Karpas-422 (cell line): ENCODE data around the gene LARGE1. TPM values are rescaled to one million over a fixed set of nuclear protein-coding genes. Genes with fewer than 3 reads are reported as not detected.
A peak's percentile ranks its signal among the peaks of the same experiment; 100 is the strongest.

Experiments
- DNase-seq: peaks from one replicate; pipeline ENCODE4 v3.0.0-alpha.2; 2015
- H2AFZ ChIP-seq: fragments of 200-600 bp; sonication (generic); 2 replicates; pipeline ENCODE4 v1.6.1; 2014; ENCODE audit warnings: antibody characterized with exemption, low read length, mixed read lengths
- H3K27ac ChIP-seq: fragments of 200-600 bp; sonication (generic); 2 replicates; pipeline ENCODE4 v1.5.1; 2014; ENCODE audit warnings: mild to moderate bottlenecking, low read length, moderate library complexity
- H3K27me3 ChIP-seq: fragments of 200-600 bp; sonication (generic); 2 replicates; pipeline ENCODE4 v1.6.1; 2014; ENCODE audit warnings: low read length, mixed read lengths
- H3K36me3 ChIP-seq: fragments of 200-600 bp; sonication (generic); 2 replicates; pipeline ENCODE4 v1.6.1; 2014; ENCODE audit warnings: low read length, mixed read lengths; ENCODE audit not compliant: insufficient read depth
- H3K4me1 ChIP-seq: fragments of 200-600 bp; sonication (generic); 2 replicates; pipeline ENCODE4 v1.6.1; 2014; ENCODE audit warnings: mild to moderate bottlenecking, low read length, mixed read lengths
- H3K4me2 ChIP-seq: fragments of 200-600 bp; sonication (generic); 2 replicates; pipeline ENCODE4 v1.6.1; 2014; ENCODE audit warnings: low read length, low read depth, mild to moderate bottlenecking; ENCODE audit not compliant: poor library complexity, severe bottlenecking
- H3K4me3 ChIP-seq: fragments of 200-600 bp; sonication (generic); 2 replicates; pipeline ENCODE4 v1.5.1; 2014; ENCODE audit warnings: mild to moderate bottlenecking, antibody characterized with exemption, low read length, mixed read lengths
- H3K79me2 ChIP-seq: fragments of 200-600 bp; sonication (generic); 2 replicates; pipeline ENCODE4 v1.6.1; 2014; ENCODE audit warnings: mild to moderate bottlenecking, low read length, mixed read lengths
- H3K9ac ChIP-seq: fragments of 200-600 bp; sonication (generic); 2 replicates; pipeline ENCODE4 v1.6.0; 2014; ENCODE audit warnings: low read length
- H3K9me2 ChIP-seq: fragments of 200-600 bp; sonication (generic), shearing (Covaris generic); replicated peaks from 2 replicates; pipeline ENCODE4 v1.6.0; 2014; ENCODE audit warnings: mild to moderate bottlenecking, low read length, moderate library complexity; ENCODE audit not compliant: insufficient read depth
- H3K9me3 ChIP-seq: fragments of 300-700, 200-600 bp; sonication (generic); 2 replicates; pipeline ENCODE4 v1.6.1; 2014; ENCODE audit warnings: low read length, mixed read lengths
- H4K20me1 ChIP-seq: fragments of 200-600 bp; sonication (generic); 2 replicates; pipeline ENCODE4 v1.6.1; 2014; ENCODE audit warnings: mild to moderate bottlenecking, antibody characterized with exemption, low read length, low read depth; ENCODE audit not compliant: insufficient read depth
- total RNA-seq: library from RNA; depleted of rRNA; stranded (reverse); fragments of >200 nt; shearing (Covaris generic); gene quantifications from 2 replicates; pipeline ENCODE4 v1.2.3, GENCODE V29; 2014; ENCODE audit warnings: low replicate concordance

LARGE1 gene
- total RNA-seq, 1 experiment from 2014 or later, result 0.15 TPM

- H3K36me3 ChIP-seq, result no peaks in the 10 kb centered on the region
These were observed 45.0 kb downstream of the LARGE1 start for GRCh38 chr22:33875316-33875715.

GRCh38 chr22:33874206-33874605, 46.1 kb downstream of the LARGE1 start:
- Histone ChIP-seq H3K27me3 (no peaks in the 10 kb centered on the region), H3K79me2 (no peaks in the 10 kb centered on the region), H3K4me3 (no peak overlapping the region), H3K4me1 (no peaks in the 10 kb centered on the region), H4K20me1 (no peaks in the 10 kb centered on the region), H3K9ac (no peak overlapping the region), H2AFZ (no peak overlapping the region), H3K27ac (no peak overlapping the region), H3K36me3 (no peaks in the 10 kb centered on the region), H3K4me2 (no peak overlapping the region), H3K9me2 (no peaks in the 10 kb centered on the region), H3K9me3 (no peaks in the 10 kb centered on the region)
- DNase-seq, result no peak

More at GRCh38 chr22:33875316-33875715, 45.0 kb downstream of the LARGE1 start:
- Histone ChIP-seq H4K20me1 (no peaks in the 10 kb centered on the region), H3K27me3 (no peaks in the 10 kb centered on the region), H3K9ac (no peak overlapping the region), H3K4me3 (no peak overlapping the region), H2AFZ (no peak overlapping the region), H3K4me2 (no peak overlapping the region), H3K4me1 (no peaks in the 10 kb centered on the region), H3K27ac (no peak overlapping the region), H3K9me3 (no peaks in the 10 kb centered on the region), H3K9me2 (no peaks in the 10 kb centered on the region), H3K79me2 (no peaks in the 10 kb centered on the region)
- no peak for DNase-seq

- H4K20me1 ChIP-seq, result no peaks in the 10 kb centered on the region
- H3K9me3 ChIP-seq, result no peaks in the 10 kb centered on the region
- no peak overlapping the region for H3K9ac ChIP-seq
- no peaks in the 10 kb centered on the region for H3K4me1 ChIP-seq
- DNase-seq, result no peak
- H3K79me2 ChIP-seq, result no peaks in the 10 kb centered on the region
- H3K4me2 ChIP-seq, result no peak overlapping the region
- H3K27ac ChIP-seq, result no peak overlapping the region
- H3K4me3 ChIP-seq, result no peak overlapping the region
- H3K9me2 ChIP-seq, result no peaks in the 10 kb centered on the region
- no peak overlapping the region for H2AFZ ChIP-seq
- no peaks in the 10 kb centered on the region for H3K27me3 ChIP-seq
- no peaks in the 10 kb centered on the region for H3K36me3 ChIP-seq
These were observed 46.6 kb downstream of the LARGE1 start for GRCh38 chr22:33873666-33874065.

- Histone ChIP-seq H3K27me3 (no peaks in the 10 kb centered on the region), H3K36me3 (no peaks in the 10 kb centered on the region), H3K4me1 (no peaks in the 10 kb centered on the region), H3K9ac (no peak overlapping the region), H3K4me2 (no peak overlapping the region), H2AFZ (no peak overlapping the region), H3K9me3 (no peaks in the 10 kb centered on the region), H3K27ac (no peak overlapping the region), H3K79me2 (no peaks in the 10 kb centered on the region), H4K20me1 (no peaks in the 10 kb centered on the region), H3K4me3 (no peak overlapping the region), H3K9me2 (no peaks in the 10 kb centered on the region)
- no peak for DNase-seq
These were observed 47.1 kb downstream of the LARGE1 start for GRCh38 chr22:33873186-33873585.

- Histone ChIP-seq H3K4me1 (no peaks in the 10 kb centered on the region), H3K9me3 (no peaks in the 10 kb centered on the region), H3K79me2 (no peaks in the 10 kb centered on the region), H4K20me1 (no peaks in the 10 kb centered on the region), H3K27me3 (no peaks in the 10 kb centered on the region), H3K27ac (no peak overlapping the region), H2AFZ (no peak overlapping the region), H3K36me3 (no peaks in the 10 kb centered on the region), H3K4me2 (no peak overlapping the region), H3K9ac (no peak overlapping the region), H3K4me3 (no peak overlapping the region), H3K9me2 (no peaks in the 10 kb centered on the region)
- peak; percentile 30 for DNase-seq
These were observed 48.3 kb downstream of the LARGE1 start for GRCh38 chr22:33871935-33872334.

- no peaks in the 10 kb centered on the region for H3K79me2 ChIP-seq
- no peak for DNase-seq
- no peak overlapping the region for H3K4me3 ChIP-seq
- no peak overlapping the region for H3K4me2 ChIP-seq
- H3K36me3 ChIP-seq, result no peaks in the 10 kb centered on the region
- no peaks in the 10 kb centered on the region for H3K9me2 ChIP-seq
- H2AFZ ChIP-seq, result no peak overlapping the region
- no peaks in the 10 kb centered on the region for H3K9me3 ChIP-seq
- no peaks in the 10 kb centered on the region for H4K20me1 ChIP-seq
- no peaks in the 10 kb centered on the region for H3K27me3 ChIP-seq
- no peak overlapping the region for H3K27ac ChIP-seq
- H3K4me1 ChIP-seq, result no peaks in the 10 kb centered on the region
- no peak overlapping the region for H3K9ac ChIP-seq
These were observed 50.3 kb downstream of the LARGE1 start for GRCh38 chr22:33869946-33870345.

GRCh38 chr22:33867971-33868370, 52.3 kb downstream of the LARGE1 start:
- H3K79me2 ChIP-seq, result no peaks in the 10 kb centered on the region
- H3K27ac ChIP-seq, result no peak overlapping the region
- H4K20me1 ChIP-seq, result no peaks in the 10 kb centered on the region

GRCh38 chr22:33867118-33867866, 53.0 kb downstream of the LARGE1 start:
- Histone ChIP-seq H3K4me1 (no peaks in the 10 kb centered on the region), H3K4me2 (no peak overlapping the region), H3K9ac (no peak overlapping the region), H4K20me1 (no peaks in the 10 kb centered on the region), H3K9me3 (no peaks in the 10 kb centered on the region), H3K9me2 (no peaks in the 10 kb centered on the region), H3K36me3 (no peaks in the 10 kb centered on the region), H3K27me3 (no peaks in the 10 kb centered on the region), H3K79me2 (no peaks in the 10 kb centered on the region), H2AFZ (no peak overlapping the region), H3K27ac (no peak overlapping the region), H3K4me3 (no peak overlapping the region)
- no peak for DNase-seq

More at GRCh38 chr22:33867971-33868370, 52.3 kb downstream of the LARGE1 start:
- Histone ChIP-seq H3K9ac (no peak overlapping the region), H3K4me3 (no peak overlapping the region), H3K4me1 (no peaks in the 10 kb centered on the region), H3K9me2 (no peaks in the 10 kb centered on the region), H3K27me3 (no peaks in the 10 kb centered on the region), H3K9me3 (no peaks in the 10 kb centered on the region), H3K4me2 (no peak overlapping the region), H2AFZ (no peak overlapping the region), H3K36me3 (no peaks in the 10 kb centered on the region)
- DNase-seq, result no peak
